ENCODE results near the gene CRMP1. TPM values are rescaled to one million over a fixed set of nuclear protein-coding genes. Genes with fewer than 3 reads are reported as not detected.

The CRMP1 gene
- total and polyA plus RNA-seq, 9 of the 15 experiments (the other 6 are each of a cell fraction or from before 2014, with no cell fraction given) = 0.03 to 0.04 TPM; not detected in 7

GRCh38 chr4:5919571-5919970 is 26.7 kb upstream of the CRMP1 start:
- no peaks in the 10 kb centered on the region for H3K36me3 ChIP-seq (ENCODE audit: control insufficient read depth, insufficient read depth, low read length)
- POLR2A ChIA-PET = no interaction called here
- 0% methylated on average over 7 of the region's 7 CpGs for WGBS (ENCODE audit: insufficient coverage, low coverage, missing lambda C conversion rate)
- H3K4me1 ChIP-seq (replicated peaks in 1 of 2; ENCODE audit: control insufficient read depth in 2 of 2, insufficient read depth in 2 of 2, low read length in 2 of 2) = no peaks in the 10 kb centered on the region
- in situ Hi-C loops (cut with MboI) (no loop called here), intact Hi-C loops (cut with micrococcal nuclease) (no loop called here)
- no peak overlapping the region for H3K9ac ChIP-seq (ENCODE audit: insufficient read depth in 1 of 2, low read depth in 2 of 2, low read length in 2 of 2)
- no peaks in the 10 kb centered on the region for H3K79me2 ChIP-seq (ENCODE audit: control insufficient read depth, insufficient read depth, low read length)
- peaks cover 0 to 7% of the 10 kb centered on the region in 2 experiments; a peak in 1 of 5 replicates for H3K27me3 ChIP-seq (ENCODE audit: control insufficient read depth in 2 of 2, insufficient read depth in 2 of 2, low read length in 2 of 2)
- H4K20me1 ChIP-seq (replicated peaks; ENCODE audit: control insufficient read depth, insufficient read depth, low read length) = no peaks in the 10 kb centered on the region
- H3K9me1 ChIP-seq (ENCODE audit: control insufficient read depth, insufficient read depth, low read length) = no peaks in the 10 kb centered on the region
- DNase-seq (ENCODE audit: extremely low read depth in 1 of 4, low spot score in 3 of 4) (no peak), ATAC-seq (no peak), FAIRE-seq (no peak)
- BruUV-seq (replicated peaks) = no TSS peak
- no peaks in the 10 kb centered on the region for H3K9me3 ChIP-seq (replicated peaks; ENCODE audit: control insufficient read depth, insufficient read depth, low read depth, low read length)
- no peak overlapping the region for H3K27ac ChIP-seq (ENCODE audit: extremely low read depth, low read depth, low read length)
- TF ChIP-seq PHF21A (IDR thresholded peaks at IDR 0.05; ENCODE audit: borderline replicate concordance, low read depth) (no peak), DPF2 (IDR thresholded peaks at IDR 0.05) (no peak), CTCFL (IDR thresholded peaks at IDR 0.05; ENCODE audit: borderline replicate concordance, insufficient read depth, low read depth, low read length, poor library complexity, severe bottlenecking) (no peak), SREBF1 (IDR thresholded peaks at IDR 0.05; ENCODE audit: borderline replicate concordance, low read depth, low read length) (no peak), NFYB (IDR thresholded peaks at IDR 0.05; ENCODE audit: extremely low read depth, insufficient read length) (no peak), SNAPC5 (CRISPR knock-in tag; IDR thresholded peaks at IDR 0.05) (no peak), EP400 (IDR thresholded peaks at IDR 0.05) (no peak), HDAC6 (IDR thresholded peaks at IDR 0.05; ENCODE audit: low read depth, low read length) (no peak), ZNF586 (CRISPR knock-in tag; conservative IDR thresholded peaks at IDR 0.05) (no peak), FOXA1 (IDR thresholded peaks at IDR 0.05; ENCODE audit: borderline replicate concordance) (no peak), ZNF75A (CRISPR knock-in tag; IDR thresholded peaks at IDR 0.05) (no peak), BCLAF1 (IDR thresholded peaks at IDR 0.05; ENCODE audit: borderline replicate concordance in 1 of 2, control insufficient read depth in 1 of 2, low read depth in 2 of 2, low read length in 1 of 2) (no peak), BRF1 (IDR thresholded peaks at IDR 0.05; ENCODE audit: borderline replicate concordance, extremely low read depth, insufficient read length) (no peak), TCF3 (CRISPR knock-in tag; IDR thresholded peaks at IDR 0.05) (no peak), MTA2 (IDR thresholded peaks at IDR 0.05; ENCODE audit: low read depth) (no peak), ZNF76 (CRISPR knock-in tag; IDR thresholded peaks at IDR 0.05; ENCODE audit: borderline replicate concordance) (no peak)
- no peak overlapping the region for H3K4me2 ChIP-seq (ENCODE audit: insufficient read depth, low read length)
- H3K4me3 ChIP-seq = no peak overlapping the region
- CTCF ChIA-PET (ENCODE audit: low intra/inter-chr PET ratio) = no interaction called here
- H2AFZ ChIP-seq (ENCODE audit: low read depth, low read length) = no peak overlapping the region
